GM19043 (cell line): ENCODE results near the gene NDOR1.

Source experiments
- ATAC-seq: cut with Tn5 transposase; IDR thresholded peaks from one replicate; pipeline ENCODE4 v1.9.1; 2021; ENCODE audit warnings: low read depth; ENCODE audit not compliant: unreplicated experiment

The NDOR1 gene

DNA sequence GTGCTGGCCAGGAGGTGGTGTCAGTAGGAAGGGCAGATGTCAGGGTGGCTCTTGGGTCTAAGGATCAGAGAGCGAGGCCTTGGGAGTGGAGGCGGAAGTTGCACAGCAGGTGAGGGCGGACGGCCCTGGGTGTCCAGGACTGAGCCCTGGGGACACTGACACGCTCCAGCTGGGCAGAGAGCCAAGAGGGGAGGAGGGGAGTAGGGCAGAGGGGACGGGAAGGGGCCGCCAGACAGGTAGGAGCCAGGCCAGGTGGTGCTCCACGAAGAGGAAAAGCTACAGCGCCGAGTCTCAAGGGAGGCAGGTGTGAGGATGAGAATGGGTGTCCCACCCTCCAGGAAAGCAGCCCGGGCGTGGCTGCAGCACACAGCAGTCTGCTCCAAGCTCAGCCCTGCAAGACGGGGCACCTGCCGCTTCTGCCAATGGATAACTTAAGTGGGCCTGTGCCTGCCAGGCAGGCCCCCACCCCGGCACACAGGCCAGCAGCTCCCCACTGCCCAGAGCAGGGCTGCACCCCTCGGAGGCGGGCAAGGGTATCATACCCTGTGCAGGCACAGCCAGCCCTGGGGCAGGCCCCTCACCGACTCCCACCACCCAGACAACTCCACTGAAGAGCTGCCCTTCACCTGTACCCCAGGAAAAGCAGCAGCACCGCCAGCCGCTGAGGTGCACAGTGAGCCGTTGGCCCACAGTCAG is 9.8 kb upstream of the NDOR1 start:
- ATAC-seq, result no peak

DNA sequence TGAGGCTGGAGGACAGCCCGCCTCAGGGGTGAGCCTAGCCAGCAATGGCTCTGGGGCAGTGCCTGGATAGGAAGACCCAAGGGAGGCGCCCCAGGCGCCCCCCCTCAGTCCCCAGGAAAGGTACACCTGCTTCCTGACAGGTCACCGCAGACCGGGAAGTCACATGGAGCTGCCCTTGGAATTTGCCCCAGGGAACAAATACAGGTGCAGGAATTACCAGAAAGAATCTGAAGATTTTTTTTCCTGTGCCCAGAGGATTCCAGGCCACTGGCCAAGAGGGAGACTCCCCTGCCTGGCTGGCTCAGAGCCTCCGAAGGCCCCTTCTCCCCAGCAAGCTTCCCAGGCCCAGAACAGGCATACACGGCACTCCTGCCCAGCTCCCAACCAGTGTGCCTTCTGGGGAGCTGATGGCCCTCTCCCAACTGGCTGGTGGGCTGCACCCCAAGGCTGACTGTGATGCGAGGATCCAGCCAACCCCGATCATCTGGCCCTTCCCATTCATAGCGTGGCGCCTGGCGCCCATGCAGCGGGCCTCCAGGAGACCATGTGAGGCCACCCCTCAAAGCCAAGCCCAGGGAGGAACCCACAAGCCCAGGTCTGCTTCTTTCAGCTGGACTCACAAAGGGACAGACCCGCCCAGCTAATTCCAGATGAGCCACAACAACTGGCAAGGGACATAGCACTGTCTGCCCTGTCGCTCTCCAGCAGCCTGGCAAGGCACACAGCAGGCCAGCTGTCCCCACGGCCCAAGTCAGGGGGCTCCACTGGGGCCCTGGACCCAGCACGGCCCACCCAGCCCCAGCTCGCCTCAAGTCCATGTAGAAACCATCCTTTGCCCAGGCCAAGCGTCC is 7.2 kb upstream of the NDOR1 start:
- no peak for ATAC-seq

DNA sequence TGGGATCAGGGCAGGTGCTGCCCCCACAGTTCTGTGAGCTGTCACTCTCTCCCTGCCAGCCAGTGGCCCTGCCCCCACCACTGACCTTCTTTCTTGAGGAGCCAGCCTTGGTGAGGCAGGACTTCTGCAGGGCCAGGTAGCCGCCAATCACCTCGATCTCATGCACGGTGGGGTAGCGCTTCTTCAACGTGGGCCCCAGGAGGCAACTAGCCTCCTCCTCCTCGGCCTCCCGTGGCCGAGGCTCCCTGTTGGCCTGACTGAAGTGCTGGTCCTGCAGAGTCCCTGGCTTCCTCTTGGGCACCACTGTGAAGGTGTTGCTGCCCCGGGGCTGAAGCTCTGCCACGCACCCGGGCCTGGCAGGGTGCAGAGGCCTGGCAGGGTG is 6.6 kb upstream of the NDOR1 start:
- ATAC-seq, result no peak

DNA sequence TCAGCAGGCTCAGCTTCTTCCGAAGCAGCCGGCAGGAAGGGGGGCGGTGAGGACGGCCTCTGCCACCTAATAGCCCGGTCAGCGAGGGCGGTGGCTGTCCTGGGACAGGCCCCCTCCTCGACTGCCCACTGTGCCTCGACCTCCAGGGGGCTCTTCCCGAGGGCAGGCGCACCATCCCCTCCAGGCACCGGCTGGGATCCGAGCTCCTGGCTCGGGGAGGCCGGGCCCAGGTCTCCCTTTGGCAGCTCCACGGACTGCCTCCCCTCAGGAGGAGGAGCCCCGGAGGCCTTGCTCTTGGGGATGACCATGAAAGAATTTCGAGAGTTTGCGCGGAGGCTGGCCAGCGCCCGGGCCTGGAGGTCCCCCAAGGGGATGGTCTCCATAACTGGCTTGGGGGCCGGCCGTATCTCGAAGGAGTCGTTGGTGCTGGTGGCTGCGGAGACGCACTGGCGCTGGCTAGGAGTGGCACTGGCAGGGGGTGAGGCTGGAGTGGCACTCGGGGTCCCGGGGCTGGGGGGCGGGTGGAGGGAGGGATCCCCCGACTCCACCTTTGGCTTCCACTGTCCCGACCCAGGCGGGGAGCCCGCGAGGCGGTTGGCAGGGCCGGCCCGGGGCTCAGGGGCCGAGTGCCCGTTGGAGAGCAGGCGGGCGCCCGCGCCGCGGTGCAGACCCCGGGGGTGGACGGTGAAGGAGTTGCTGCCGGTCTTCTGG is 5.9 kb upstream of the NDOR1 start:
- no peak for ATAC-seq

DNA sequence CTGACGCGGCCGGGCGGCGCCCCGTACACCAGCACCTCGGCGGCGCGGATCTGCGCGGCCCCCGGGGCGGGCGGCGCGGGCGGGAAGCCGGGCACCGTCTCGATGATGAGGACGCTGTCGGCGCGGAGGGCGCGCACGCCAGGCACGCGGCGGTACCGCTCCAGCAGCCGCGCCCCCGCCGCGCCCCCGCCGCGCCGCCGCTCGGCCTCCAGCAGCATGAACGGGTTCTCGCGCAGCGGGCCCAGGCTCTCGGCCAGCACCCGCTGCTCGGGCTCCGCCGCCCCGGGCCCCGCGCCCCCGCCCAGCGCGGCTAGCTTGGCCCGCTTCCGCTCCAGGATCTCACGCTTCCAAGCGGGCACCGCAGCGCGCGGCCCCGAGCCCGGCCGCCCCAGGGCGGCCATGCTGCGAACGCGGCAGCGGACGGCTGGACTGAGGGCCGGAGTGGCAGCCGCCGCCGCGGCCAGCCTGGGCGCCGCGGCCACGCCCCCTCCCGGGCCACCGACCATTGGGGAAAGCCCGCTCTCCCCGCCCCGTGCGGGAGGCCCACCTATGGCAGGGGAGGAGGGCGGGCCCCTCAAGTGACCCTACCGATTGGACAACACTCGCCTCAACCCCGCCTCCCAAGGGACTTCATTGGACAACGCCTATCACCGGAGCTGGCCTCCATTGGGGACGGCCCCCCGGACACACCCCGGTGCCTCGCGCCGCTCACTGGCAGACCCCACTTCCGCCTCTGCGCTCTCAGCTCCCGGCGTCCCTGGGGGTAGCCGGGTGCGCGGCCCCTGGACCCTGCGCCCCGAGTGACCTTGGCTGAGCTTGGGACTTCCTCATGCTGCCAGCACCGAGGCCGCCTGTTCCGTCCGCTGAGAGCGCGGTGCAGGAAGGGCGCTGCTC is 4.9 kb upstream of the NDOR1 start, which contains the start of gene TPRN:
Gene TPRN (minus strand): TSS at position 431 of the 894 bp plus-strand sequence. CDS start 30 bp downstream, at position 401.
- peak; percentile 88 for ATAC-seq

DNA sequence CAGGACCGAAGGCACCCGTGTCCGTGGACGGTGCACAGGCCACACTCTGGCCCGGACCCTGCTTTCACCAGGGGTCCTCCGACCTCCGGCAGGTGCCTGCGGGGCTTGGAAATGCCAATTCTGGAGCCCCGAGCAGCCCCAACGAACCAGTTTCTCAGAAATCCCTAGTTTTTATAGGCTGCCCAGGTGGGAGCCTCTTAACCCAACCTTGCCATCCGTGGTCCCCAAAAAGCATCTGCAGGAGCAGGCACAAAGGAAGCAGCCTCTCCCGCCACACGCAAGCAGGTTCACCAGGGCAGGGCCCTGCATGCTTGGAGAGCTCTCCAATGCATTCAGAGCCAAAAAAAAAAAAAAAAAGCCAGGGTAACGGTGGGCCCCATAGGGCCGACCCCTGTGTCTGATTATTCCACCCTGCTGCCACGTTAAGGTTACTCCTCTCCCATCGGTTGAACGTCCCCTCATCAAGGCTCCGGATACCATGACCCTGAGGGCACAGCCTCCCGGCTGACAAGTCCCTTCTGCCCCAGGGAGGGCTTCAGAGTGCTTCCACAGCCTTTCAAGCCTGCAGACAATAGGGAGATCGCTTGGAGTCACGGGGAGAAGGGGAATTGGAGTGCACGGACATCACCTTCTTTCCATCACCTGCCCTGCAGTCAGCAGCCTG is 4.2 kb upstream of the NDOR1 start:
- no peak for ATAC-seq

DNA sequence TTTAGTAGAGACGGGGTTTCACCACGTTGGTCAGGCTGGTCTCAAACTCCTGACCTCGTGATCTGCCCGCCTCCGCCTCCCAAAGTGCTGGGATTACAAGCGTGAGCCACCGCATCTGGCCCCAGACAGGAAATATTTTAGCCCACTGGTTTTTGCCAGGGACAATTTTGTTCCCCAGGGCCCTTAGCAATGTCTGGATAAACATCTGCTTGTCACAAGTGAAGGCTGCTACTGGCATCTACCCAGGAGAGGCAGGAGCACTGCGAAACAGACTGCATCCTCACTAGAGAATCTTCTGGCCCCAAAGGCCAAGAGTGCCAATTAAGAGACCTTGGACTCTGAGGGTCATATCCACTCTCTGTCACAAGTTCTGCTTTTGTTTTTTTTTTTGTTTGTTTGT is 2.5 kb upstream of the NDOR1 start:
- ATAC-seq, result no peak

DNA sequence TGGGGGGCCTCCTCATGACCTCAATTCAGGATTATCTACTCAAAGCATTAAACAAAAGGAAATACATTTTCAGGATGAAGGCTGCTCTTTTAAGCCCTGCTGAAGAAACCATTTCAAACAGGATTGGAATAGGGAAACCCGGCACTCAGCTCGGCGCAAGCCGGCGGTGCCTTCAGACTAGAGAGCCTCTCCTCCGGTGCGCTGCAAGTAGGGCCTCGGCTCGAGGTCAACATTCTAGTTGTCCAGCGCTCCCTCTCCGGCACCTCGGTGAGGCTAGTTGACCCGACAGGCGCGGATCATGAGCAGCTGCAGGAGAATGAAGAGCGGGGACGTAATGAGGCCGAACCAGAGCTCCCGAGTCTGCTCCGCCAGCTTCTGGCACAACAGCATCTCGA is 772 bp upstream of the NDOR1 start:
- ATAC-seq, result no peak

DNA sequence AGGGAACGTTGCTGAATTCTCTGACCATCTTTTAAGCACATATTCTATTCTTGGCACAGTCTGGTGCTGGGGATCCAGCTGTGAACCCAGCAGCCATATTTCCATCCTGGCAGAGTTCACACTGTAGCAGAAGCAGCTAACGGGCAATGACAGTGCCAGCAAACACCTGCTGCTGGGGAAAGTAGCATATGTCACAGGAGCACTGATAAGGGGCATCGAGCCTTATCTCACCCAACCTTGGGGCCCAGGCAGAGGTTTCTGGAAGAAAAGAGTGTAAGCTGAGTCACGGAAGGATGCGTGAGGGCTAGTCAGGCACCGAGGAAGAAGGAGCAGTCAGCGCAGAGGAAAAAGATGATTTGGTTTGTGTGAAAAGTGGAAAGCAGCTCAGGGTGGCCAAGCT is 1.1 kb downstream of the NDOR1 start:
- ATAC-seq, result no peak

DNA sequence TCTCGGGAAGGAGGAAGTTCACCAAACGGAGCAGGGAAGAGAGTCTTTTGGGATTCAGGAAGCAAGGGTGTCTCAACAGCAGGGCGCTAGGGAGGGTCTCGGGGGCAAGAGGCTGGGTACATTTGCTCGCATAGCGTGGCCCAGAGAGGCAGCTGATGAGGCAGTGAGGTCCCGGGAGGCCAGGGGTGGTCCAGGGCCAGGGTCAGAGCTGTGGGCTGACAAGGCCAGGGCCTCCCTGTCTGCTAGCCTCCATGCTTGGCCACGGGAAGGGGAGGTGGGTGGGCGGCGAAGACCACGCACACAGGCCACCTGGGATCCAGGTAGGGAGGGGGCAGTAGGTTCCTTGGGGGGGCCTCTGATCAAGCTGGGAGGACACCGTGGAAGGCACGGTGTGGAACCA is 6.0 kb downstream of the NDOR1 start:
- ATAC-seq, result no peak

DNA sequence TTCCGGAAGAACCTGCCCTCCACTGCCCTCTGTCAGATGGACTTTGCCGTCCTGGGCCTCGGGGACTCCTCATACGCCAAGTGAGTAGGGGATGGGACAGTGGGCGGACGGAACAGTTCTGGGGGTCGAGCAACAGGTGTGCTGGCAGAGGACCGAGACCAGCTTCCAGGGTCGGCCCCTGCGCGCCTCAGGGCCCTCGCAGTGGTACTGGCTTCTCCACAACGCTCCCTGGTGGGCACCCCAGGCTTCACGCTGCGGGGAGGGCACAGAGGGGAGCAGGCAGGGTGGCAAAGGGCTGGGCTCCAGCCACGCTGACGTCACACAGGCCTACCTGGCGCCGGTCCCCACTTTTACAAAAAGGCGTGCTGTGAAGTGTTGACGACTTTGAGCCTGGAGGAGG is 7.0 kb downstream of the NDOR1 start:
- ATAC-seq, result no peak

DNA sequence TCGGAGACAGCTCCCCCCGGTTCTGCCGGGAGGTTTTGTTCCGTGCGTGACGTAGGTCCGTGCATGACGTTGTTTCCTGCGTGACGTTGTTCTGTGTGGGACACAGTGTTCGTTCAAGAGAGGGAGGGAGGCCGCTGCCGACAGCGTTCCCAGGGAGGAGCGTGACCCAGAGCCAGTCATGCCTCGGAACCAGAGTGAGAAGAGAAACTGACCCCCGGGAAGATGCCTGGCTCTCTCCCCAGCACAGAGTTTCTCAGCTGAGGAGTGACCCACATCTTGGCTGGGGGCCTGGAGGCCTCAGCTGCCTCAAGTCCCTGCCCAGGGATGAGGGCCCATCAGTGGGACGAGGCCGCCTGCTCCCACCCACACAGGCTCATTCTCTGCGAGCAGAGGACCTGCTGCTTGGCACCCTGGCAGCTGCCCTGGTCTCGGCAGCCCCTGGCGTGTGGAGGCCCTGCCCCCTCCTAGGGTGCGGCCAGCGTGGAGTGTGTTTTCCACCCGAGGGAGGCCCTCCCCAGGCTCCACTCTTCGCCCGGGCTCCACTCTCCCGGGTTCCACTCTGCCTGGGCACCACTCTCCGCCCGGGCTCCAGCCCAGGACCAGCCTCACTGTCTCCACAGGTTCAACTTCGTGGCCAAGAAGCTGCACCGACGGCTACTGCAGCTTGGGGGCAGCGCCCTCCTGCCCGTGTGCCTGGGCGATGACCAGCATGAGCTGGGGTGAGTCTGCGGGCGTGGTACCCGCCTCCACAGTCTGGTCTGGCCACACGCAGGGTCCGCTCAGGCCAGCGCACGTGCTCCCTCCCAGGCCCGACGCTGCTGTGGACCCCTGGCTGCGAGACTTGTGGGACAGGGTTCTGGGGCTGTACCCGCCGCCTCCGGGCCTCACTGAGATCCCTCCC is 7.9 kb downstream of the NDOR1 start:
- no peak for ATAC-seq

DNA sequence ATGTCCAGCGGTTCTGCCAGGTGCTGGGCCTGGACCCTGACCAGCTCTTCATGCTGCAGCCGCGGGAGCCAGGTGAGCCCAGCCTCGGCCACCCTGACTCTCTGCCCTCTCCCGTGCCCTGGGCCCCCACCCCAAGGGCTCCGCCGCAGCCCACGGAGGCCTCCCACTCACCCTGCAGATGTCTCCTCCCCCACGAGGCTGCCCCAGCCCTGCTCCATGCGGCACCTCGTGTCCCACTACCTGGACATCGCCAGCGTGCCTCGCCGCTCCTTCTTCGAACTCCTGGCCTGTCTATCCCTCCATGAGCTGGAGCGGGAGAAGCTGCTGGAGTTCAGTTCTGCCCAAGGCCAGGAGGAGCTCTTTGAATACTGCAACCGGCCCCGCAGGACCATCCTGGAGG is 9.1 kb downstream of the NDOR1 start:
- no peak for ATAC-seq

DNA sequence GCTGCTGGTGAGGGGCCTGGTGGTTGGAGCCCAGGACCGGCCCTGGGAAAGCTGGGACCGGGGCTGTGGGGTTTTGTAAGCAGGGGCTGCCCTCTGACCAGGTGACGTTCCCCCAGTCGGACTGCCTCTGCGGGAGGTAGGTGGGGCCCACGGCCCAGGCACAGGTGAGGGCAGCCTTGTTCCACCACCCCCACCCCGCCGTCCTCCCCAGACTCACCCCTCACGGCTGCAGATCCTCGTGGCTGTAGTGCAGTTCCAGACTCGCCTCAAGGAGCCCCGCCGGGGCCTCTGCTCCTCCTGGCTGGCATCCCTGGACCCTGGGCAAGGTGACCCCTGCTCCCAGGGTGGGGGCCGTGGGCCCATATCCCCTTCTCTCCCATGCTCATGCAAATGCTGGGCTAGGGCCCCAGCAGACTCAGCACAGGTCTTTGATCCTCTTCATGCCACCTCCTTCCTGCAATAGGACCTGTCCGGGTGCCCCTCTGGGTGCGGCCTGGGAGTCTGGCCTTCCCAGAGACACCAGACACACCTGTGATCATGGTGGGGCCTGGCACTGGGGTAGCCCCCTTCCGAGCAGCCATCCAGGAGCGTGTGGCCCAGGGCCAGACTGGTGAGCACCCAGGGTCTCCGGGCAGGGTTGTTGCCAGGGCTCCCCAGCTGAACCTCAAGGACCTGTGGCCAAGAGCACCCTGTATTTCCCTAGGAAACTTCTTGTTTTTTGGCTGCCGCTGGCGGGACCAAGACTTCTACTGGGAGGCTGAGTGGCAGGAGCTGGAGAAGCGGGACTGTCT is 9.9 kb downstream of the NDOR1 start:
- ATAC-seq, result no peak

DNA sequence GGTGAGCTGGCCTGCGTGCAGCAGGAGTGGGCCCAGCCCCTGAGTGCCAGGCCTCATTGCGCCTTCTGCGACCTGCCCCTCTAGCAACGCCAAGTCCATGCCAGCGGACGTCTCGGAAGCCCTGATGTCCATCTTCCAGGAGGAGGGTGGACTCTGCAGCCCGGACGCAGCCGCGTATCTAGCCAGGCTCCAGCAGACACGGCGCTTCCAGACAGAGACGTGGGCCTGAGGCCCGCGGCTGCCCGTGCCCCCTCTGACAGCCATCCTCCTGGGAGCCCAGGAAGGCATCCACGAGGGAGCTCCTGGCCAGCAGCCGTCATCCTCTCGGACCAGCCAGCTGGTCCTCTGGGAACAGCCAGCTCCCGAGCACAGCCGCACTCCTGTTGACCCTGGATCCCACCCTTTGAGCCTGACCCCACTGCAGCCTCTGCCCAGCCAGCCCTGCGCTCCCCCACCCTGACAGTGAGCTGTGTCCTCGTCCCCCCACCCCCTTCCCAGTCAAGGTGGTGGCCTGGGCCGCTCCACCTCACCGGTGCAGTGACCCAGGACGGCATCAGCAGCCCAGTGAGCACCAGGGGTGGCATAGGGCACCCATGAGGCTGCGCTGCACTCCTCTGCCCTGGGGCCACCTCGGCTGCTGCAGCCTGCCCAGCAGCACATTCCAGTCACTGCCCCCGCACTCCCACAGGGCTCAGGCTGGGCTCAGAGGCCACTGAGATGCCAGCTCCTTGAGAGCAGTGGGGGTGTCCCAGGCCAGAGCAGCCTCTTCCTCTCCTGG is 10.9 kb downstream of the NDOR1 start:
- ATAC-seq, result no peak

DNA sequence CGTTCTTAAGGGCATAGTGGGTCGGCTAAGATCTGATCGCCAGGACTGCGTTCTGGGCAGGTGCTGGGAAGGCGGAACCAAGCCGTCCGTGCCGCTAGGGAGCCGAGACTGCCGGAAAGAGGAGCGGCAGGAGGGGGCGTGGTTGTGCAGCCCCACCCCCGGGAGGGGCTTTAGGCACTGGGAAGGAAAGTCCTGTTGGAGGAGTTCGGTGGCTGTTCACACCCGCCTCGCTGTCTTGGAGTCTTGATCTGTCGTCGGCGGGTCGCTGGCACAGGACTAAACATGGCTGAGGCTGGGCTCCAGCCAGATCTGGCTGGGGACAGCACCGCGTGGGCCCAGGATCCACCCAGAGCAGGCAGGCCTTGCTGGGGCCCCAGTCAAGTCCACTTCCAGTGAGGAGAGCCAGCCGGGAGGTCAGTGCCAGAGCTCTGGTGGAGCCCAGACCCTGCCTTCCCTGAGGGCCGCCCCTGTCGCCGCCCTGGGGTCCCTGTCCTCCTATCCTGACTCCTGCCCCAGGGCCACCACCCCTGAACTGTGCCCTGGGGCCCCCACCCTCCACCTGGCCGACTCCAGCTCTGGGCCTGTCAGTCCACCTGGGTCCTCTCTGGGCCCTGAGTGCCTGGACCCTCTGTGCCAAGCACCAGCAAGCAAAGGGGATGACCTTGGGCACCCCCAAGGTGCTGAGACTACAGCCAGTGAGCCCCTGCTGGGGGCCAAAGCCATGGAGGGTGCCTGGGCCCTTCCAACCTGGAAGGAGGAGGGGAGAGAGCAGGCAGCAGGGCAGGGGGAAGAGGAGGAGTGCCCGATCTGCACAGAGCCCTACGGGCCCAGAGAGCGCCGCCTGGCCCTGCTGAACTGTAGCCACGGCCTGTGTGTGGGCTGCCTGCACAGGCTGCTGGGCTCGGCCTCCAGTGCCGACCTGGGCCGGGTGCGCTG is 12.0 kb downstream of the NDOR1 start:
- no peak for ATAC-seq
